Activated CD8-positive, alpha-beta memory T cell treated with anti-CD3 and anti-CD28 coated beads, Interleukin-2, amount 10 ng/mL, durations not matched to agents 7 days and 5 days (primary cell): Measurements from ENCODE around the gene TIMM9. TPM values are rescaled to one million over a fixed set of nuclear protein-coding genes. Genes with fewer than 3 reads are reported as not detected.

Experiments
- ATAC-seq: fragments of 150-1000 bp; cut with Tn5 transposase; one replicate; pipeline ENCODE4 v1.10.0; 2021; ENCODE audit warnings: moderate library complexity
- CTCF ChIA-PET: fragments of 350-600 bp; sonication (Branson Sonifier 250); formaldehyde crosslinking; loops from one replicate; lab custom pipeline; 2021; ENCODE audit warnings: antibody characterized with exemption; lab: Charles Lee
- DNase-seq: peaks from one replicate; pipeline ENCODE4 v3.0.0-alpha.2; 2020
- H3K27ac Mint-ChIP-seq: one replicate; pipeline ENCODE4 v1.8.0; 2021; ENCODE audit warnings: mild to moderate bottlenecking, mixed read lengths
- H3K27me3 Mint-ChIP-seq: one replicate; pipeline ENCODE4 v1.8.0; 2021; ENCODE audit warnings: mixed read lengths
- H3K36me3 Mint-ChIP-seq: one replicate; pipeline ENCODE4 v1.8.0; 2021; ENCODE audit warnings: mild to moderate bottlenecking, mixed read lengths
- H3K4me1 Mint-ChIP-seq: one replicate; pipeline ENCODE4 v1.8.0; 2021; ENCODE audit warnings: mixed read lengths
- H3K4me3 Mint-ChIP-seq: one replicate; pipeline ENCODE4 v1.8.0; 2021; ENCODE audit warnings: mild to moderate bottlenecking, moderate library complexity, mixed read lengths
- H3K9me3 Mint-ChIP-seq: one replicate; pipeline ENCODE4 v1.8.0; 2022; ENCODE audit warnings: low read depth, mixed read lengths
- total RNA-seq, 2 experiments: library from RNA; stranded (reverse); gene quantifications; one replicate each; pipeline ENCODE4 v1.2.3, GENCODE V29; 2021

The TIMM9 gene
- 10 to 100 TPM; 29.4 to 44.3 TPM for total RNA-seq

DNA sequence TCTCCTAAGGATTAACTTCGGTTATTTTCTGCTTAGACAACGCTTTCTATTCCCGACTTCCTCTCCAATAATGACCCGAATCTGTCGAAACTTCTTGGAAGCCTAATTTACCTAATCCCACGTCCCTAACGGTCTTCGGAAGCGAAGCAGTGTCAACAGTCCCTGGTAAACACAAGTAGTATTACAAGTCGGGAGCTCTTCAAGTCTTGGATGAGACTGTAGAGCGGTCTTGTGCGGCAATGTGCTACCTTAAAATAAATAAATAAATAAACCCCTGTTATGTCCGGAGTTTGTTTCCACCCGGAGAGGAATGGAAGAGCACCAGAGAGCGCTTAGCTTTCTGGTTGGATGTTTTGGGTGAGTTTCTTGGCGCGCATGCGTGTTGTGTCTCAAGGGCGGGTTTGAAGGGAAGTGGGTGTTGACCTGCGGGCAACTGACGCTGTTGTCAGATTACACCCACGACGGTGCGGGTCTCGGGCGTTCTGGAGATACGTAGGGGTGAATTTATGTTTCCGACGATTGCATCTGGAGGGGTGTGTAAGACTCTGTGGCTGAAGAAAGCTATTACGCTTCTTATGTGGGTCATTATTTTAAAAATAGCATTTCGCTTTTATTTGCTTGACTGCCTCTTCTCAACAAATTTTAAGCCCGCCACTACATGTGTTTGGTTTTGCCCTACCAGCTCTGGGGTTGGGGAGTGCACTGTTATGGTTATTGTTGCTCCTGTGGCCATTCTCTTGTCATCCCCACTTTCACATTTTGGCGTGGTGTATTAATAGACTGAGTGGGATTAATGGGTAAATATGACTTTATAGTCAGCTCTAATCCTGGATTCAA, at the start of gene TIMM9, which contains the start of gene KIAA0586:
TSS of gene TIMM9 (minus strand) at position 251 of the 837 bp plus-strand sequence. CDS start 15,586 bp downstream, outside the sequence.
TSS of gene KIAA0586 (plus strand) at position 439 of the 837 bp plus-strand sequence. CDS start 546 bp downstream, outside the sequence.
- no peaks in the 10 kb centered on the region for H3K9me3 Mint-ChIP-seq
- CTCF ChIA-PET: interaction anchor here (1.0 to 2.2 kb wide), 5 partner anchors 11 to 183 kb away, joined by 3 to 11 read pairs (median 4); partner anchors contain the start of genes ARID4A, PSMA3 and TOMM20L
- peak within 1 kb of the TSS; percentile 91 for H3K27ac Mint-ChIP-seq
- peak; percentile 98 for DNase-seq
- peaks cover 44% of the 10 kb centered on the region for H3K4me1 Mint-ChIP-seq
- H3K36me3 Mint-ChIP-seq: peaks cover 18% of the 10 kb centered on the region
- H3K27me3 Mint-ChIP-seq: peaks cover 3% of the 10 kb centered on the region
- H3K4me3 Mint-ChIP-seq: peak within 1 kb of the TSS; percentile 78
- peak; percentile 91 for ATAC-seq

DNA sequence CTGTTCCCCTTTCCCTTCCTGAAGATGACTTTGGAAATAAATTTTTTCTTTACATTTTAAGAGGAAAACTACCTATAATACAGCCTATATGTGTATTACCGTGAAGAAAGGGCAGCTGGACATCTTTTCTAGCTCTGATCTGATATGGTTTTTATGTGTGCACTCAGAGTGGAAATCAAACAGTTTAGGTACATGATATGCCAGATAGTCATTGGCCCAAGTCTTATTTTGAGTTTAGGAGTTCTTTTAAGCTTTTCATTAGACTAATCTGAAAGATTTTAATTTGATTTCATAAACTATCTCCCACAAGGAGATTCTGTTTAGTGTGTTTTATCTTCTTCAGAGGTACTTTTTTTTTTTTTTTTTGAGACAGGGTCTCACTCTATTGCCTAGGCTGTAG, 49.0 kb upstream of the TIMM9 start:
- no peak for ATAC-seq
- CTCF ChIA-PET: interaction anchor here (1.8 kb wide), 1 partner anchor 12 kb away, joined by 4 read pairs; no protein-coding TSS in a partner anchor
- Mint-ChIP-seq H3K4me3 (no peak overlapping the region), H3K9me3 (no peaks in the 10 kb centered on the region), H3K4me1 (peaks cover 8% of the 10 kb centered on the region), H3K36me3 (peaks cover 20% of the 10 kb centered on the region), H3K27me3 (no peaks in the 10 kb centered on the region), H3K27ac (no peak overlapping the region)
- DNase-seq: no peak

GRCh38 chr14:58469309-58469708, 42.0 kb upstream of the TIMM9 start:
- H3K4me3 Mint-ChIP-seq: no peak overlapping the region
- DNase-seq (no peak), ATAC-seq (no peak)
- H3K4me1 Mint-ChIP-seq: no peaks in the 10 kb centered on the region
- H3K36me3 Mint-ChIP-seq: peaks cover 12% of the 10 kb centered on the region
- CTCF ChIA-PET: no interaction called here
- H3K27ac Mint-ChIP-seq: no peak overlapping the region
- H3K9me3 Mint-ChIP-seq: no peaks in the 10 kb centered on the region
- H3K27me3 Mint-ChIP-seq: no peaks in the 10 kb centered on the region

DNA sequence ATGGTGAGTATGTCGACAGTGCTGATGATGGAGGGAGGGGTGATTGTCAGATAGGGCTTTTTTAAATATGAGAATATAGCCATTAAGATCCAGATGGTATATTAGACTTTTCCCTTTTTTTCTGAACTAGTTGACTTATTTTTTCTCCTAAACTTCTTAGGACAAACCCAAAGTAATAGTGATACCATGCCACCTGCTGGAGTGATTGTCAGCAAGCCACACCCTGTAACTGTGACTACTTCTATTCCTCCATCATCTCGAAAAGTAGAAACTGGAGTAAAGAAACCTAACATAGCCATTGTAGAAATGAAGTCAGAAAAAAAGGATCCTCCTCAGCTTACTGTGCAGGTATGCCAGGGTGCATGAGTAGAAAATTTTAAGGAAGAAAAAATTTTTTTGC, 40.2 kb upstream of the TIMM9 start:
- Mint-ChIP-seq H3K4me1 (no peaks in the 10 kb centered on the region), H3K36me3 (peaks cover 19% of the 10 kb centered on the region), H3K4me3 (no peak overlapping the region), H3K27ac (no peak overlapping the region), H3K27me3 (no peaks in the 10 kb centered on the region), H3K9me3 (no peaks in the 10 kb centered on the region)
- CTCF ChIA-PET: interaction anchor here (1.1 kb wide), 1 partner anchor 170 kb away, joined by 3 read pairs; the partner anchor contains the start of gene DACT1
- no peak for DNase-seq
- no peak for ATAC-seq

- CTCF ChIA-PET: interaction anchor here (0.6 to 1.1 kb wide), 2 partner anchors 172 to 229 kb away, joined by 3 read pairs; partner anchors contain the start of gene DACT1
- no peaks in the 10 kb centered on the region for H3K27me3 Mint-ChIP-seq
- no peaks in the 10 kb centered on the region for H3K4me1 Mint-ChIP-seq
- ATAC-seq (no peak), DNase-seq (no peak)
- H3K36me3 Mint-ChIP-seq: peaks cover 20% of the 10 kb centered on the region
- no peaks in the 10 kb centered on the region for H3K9me3 Mint-ChIP-seq
- no peak overlapping the region for H3K27ac Mint-ChIP-seq
- H3K4me3 Mint-ChIP-seq: no peak overlapping the region
These were observed 39.1 kb upstream of the TIMM9 start for GRCh38 chr14:58466459-58466858.

DNA sequence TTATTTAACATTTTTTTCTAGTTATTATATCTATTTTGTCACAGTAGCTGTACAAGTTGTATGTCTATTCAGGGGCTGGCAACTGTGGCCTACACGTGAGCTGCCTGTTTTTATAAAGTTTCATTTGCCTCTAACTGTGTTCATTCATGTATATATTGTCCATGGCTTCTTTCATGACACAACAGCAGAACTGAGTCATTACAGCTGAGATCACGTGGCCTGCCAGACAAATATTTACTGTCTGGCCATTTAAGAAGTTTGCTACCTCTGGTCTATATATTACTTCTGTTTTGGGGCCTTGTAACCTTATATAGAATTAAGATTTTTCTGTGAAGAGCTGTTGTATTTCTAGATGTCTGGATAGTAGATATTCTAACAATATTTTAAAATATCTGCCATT, 38.1 kb upstream of the TIMM9 start:
- no peak for DNase-seq
- ATAC-seq: no peak
- Mint-ChIP-seq H3K9me3 (no peaks in the 10 kb centered on the region), H3K4me1 (no peaks in the 10 kb centered on the region), H3K4me3 (no peak overlapping the region), H3K27ac (no peak overlapping the region), H3K27me3 (no peaks in the 10 kb centered on the region), H3K36me3 (peaks cover 23% of the 10 kb centered on the region)
- CTCF ChIA-PET: interaction anchor here (1.0 kb wide), 1 partner anchor 36 kb away, joined by 3 read pairs; no protein-coding TSS in a partner anchor

DNA sequence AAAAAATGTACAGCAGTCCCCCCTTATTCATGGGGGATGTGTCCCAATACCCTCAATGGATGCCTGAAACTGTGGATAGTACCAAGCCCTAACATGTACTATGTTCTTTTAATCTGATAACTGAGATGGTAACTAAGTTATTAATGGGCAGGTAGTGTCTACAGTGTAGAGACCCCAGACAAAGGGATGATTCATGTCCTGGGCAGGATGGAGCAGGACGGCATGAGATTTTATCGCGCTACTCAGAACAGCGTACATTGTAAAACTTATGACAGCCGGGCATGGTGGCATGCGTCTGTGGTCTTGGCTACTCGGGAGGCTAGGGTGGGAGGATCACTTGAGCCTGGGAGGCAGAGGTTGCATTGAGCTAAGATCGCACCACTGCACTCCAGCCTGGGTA, 37.3 kb upstream of the TIMM9 start:
- CTCF ChIA-PET: interaction anchor here (1.0 kb wide), 1 partner anchor 36 kb away, joined by 3 read pairs; no protein-coding TSS in a partner anchor
- no peak overlapping the region for H3K27ac Mint-ChIP-seq

GRCh38 chr14:58463147-58463546, 35.8 kb upstream of the TIMM9 start:
- no peak overlapping the region for H3K27ac Mint-ChIP-seq
- H3K4me3 Mint-ChIP-seq: no peak overlapping the region
- DNase-seq (no peak), ATAC-seq (no peak)
- no peaks in the 10 kb centered on the region for H3K27me3 Mint-ChIP-seq
- CTCF ChIA-PET: no interaction called here
- peaks cover 3% of the 10 kb centered on the region for H3K4me1 Mint-ChIP-seq
- peaks cover 22% of the 10 kb centered on the region for H3K36me3 Mint-ChIP-seq
- no peaks in the 10 kb centered on the region for H3K9me3 Mint-ChIP-seq

More for the DNA sequence above, 37.3 kb upstream of the TIMM9 start:
- no peaks in the 10 kb centered on the region for H3K27me3 Mint-ChIP-seq
- peaks cover 3% of the 10 kb centered on the region for H3K4me1 Mint-ChIP-seq
- DNase-seq (no peak), ATAC-seq (no peak)
- H3K4me3 Mint-ChIP-seq: no peak overlapping the region
- H3K9me3 Mint-ChIP-seq: no peaks in the 10 kb centered on the region
- H3K36me3 Mint-ChIP-seq: peaks cover 25% of the 10 kb centered on the region

- DNase-seq (no peak), ATAC-seq (no peak)
- peaks cover 28% of the 10 kb centered on the region for H3K36me3 Mint-ChIP-seq
- peaks cover 3% of the 10 kb centered on the region for H3K4me1 Mint-ChIP-seq
- no peaks in the 10 kb centered on the region for H3K27me3 Mint-ChIP-seq
- H3K4me3 Mint-ChIP-seq: no peak overlapping the region
- CTCF ChIA-PET: no interaction called here
- no peak overlapping the region for H3K27ac Mint-ChIP-seq
- no peaks in the 10 kb centered on the region for H3K9me3 Mint-ChIP-seq
These were observed 33.4 kb upstream of the TIMM9 start for GRCh38 chr14:58460772-58461171.

GRCh38 chr14:58455593-58456265, 28.4 kb upstream of the TIMM9 start:
- CTCF ChIA-PET: no interaction called here
- Mint-ChIP-seq H3K27me3 (no peaks in the 10 kb centered on the region), H3K4me1 (peaks cover 3% of the 10 kb centered on the region), H3K4me3 (no peak overlapping the region), H3K36me3 (peaks cover 34% of the 10 kb centered on the region), H3K27ac (no peak overlapping the region), H3K9me3 (no peaks in the 10 kb centered on the region)
- DNase-seq (no peak), ATAC-seq (no peak)

- DNase-seq: no peak
- no peaks in the 10 kb centered on the region for H3K9me3 Mint-ChIP-seq
- H3K4me3 Mint-ChIP-seq: no peak overlapping the region
- no peaks in the 10 kb centered on the region for H3K4me1 Mint-ChIP-seq
- ATAC-seq: no peak
- H3K36me3 Mint-ChIP-seq: peaks cover 8% of the 10 kb centered on the region
- CTCF ChIA-PET: interaction anchor here (0.7 kb wide), 1 partner anchor 584 kb away, joined by 3 read pairs; no protein-coding TSS in a partner anchor
- H3K27ac Mint-ChIP-seq: no peak overlapping the region
- no peaks in the 10 kb centered on the region for H3K27me3 Mint-ChIP-seq
These were observed 17.3 kb upstream of the TIMM9 start for GRCh38 chr14:58444627-58445026.

GRCh38 chr14:58439476-58439875, 12.1 kb upstream of the TIMM9 start:
- CTCF ChIA-PET: no interaction called here
- DNase-seq: no peak
- Mint-ChIP-seq H3K27ac (no peak overlapping the region), H3K36me3 (peaks cover 30% of the 10 kb centered on the region), H3K27me3 (no peaks in the 10 kb centered on the region), H3K4me1 (no peaks in the 10 kb centered on the region), H3K9me3 (no peaks in the 10 kb centered on the region), H3K4me3 (no peak overlapping the region)
- no peak for ATAC-seq

- H3K27me3 Mint-ChIP-seq: peaks cover 3% of the 10 kb centered on the region
- peak; percentile 10 for ATAC-seq
- no peaks in the 10 kb centered on the region for H3K9me3 Mint-ChIP-seq
- H3K36me3 Mint-ChIP-seq: peaks cover 22% of the 10 kb centered on the region
- no peak overlapping the region for H3K4me3 Mint-ChIP-seq
- peaks cover 34% of the 10 kb centered on the region for H3K4me1 Mint-ChIP-seq
- peak overlapping the region; percentile 48 for H3K27ac Mint-ChIP-seq
- CTCF ChIA-PET: interaction anchor here (0.9 to 1.4 kb wide), 3 partner anchors 71 to 221 kb away, joined by 3 read pairs; no protein-coding TSS in a partner anchor
- DNase-seq: no peak
These were observed 2.8 kb upstream of the TIMM9 start for GRCh38 chr14:58430156-58430555.
